HepG2 (cell line): ENCODE data around the gene EVI5. TPM values are rescaled to one million over a fixed set of nuclear protein-coding genes. Genes with fewer than 3 reads are reported as not detected.

Experiments
- DZIP1 ChIP-seq: sonication (generic); formaldehyde crosslinking; IDR thresholded peaks from 2 replicates; pipeline ENCODE4 v1.5.0; 2020; ENCODE audit warnings: mild to moderate bottlenecking, missing genetic modification reagents
- EED ChIP-seq: sonication (generic); formaldehyde crosslinking; IDR thresholded peaks from 2 replicates; pipeline ENCODE4 v1.5.0; 2020; ENCODE audit warnings: mild to moderate bottlenecking, missing genetic modification reagents
- FOXJ3 ChIP-seq: sonication (generic); formaldehyde crosslinking; IDR thresholded peaks from 2 replicates; pipeline ENCODE4 v1.4.0; 2020; ENCODE audit warnings: missing genetic modification reagents, mild to moderate bottlenecking, borderline replicate concordance
- FOXM1 ChIP-seq: sonication (generic); formaldehyde crosslinking; IDR thresholded peaks from 2 replicates; pipeline ENCODE4 v1.5.0; 2020; ENCODE audit warnings: missing genetic modification reagents
- JARID2 ChIP-seq: sonication (generic); formaldehyde crosslinking; IDR thresholded peaks from 2 replicates; pipeline ENCODE4 v1.8.1; 2023; ENCODE audit warnings: missing genetic modification reagents, inconsistent platforms; ENCODE audit not compliant: insufficient replicate concordance
- KDM4B ChIP-seq: sonication (generic); formaldehyde crosslinking; IDR thresholded peaks from 2 replicates; pipeline ENCODE4 v1.4.0; 2020; ENCODE audit warnings: missing genetic modification reagents
- KLF16 ChIP-seq, 2 experiments: sonication (generic) in 1 of 2; formaldehyde crosslinking in 1 of 2; IDR thresholded peaks; 2 replicates each; pipeline versions ENCODE4 v1.6.1 to v1.8.0; 2016 to 2023; ENCODE audit warnings: missing genetic modification reagents in 2 of 2, missing compliant biosample characterization in 1 of 2
- LBX2 ChIP-seq: sonication (generic); formaldehyde crosslinking; IDR thresholded peaks from 2 replicates; pipeline ENCODE4 v1.5.0; 2020; ENCODE audit warnings: missing genetic modification reagents, mild to moderate bottlenecking, borderline replicate concordance
- MIER3 ChIP-seq: IDR thresholded peaks from 2 replicates; pipeline ENCODE4 v1.6.1; 2016; ENCODE audit warnings: missing compliant biosample characterization, borderline replicate concordance
- MTERF4 ChIP-seq: sonication (generic); formaldehyde crosslinking; IDR thresholded peaks from 2 replicates; pipeline ENCODE4 v1.8.0; 2023; ENCODE audit warnings: mild to moderate bottlenecking, missing genetic modification reagents
- SATB2 ChIP-seq: sonication (generic); formaldehyde crosslinking; IDR thresholded peaks from 2 replicates; pipeline ENCODE4 v1.5.0; 2020; ENCODE audit warnings: missing genetic modification reagents
- SP1 ChIP-seq, 2 experiments: fragments of 450-650 bp in 1 of 2; sonication (generic) in 1 of 2; formaldehyde crosslinking in 1 of 2; IDR thresholded peaks; 2 replicates each; pipeline versions ENCODE4 v1.4.0 to v1.6.1; 2016 to 2020; ENCODE audit warnings: missing genetic modification reagents in 1 of 2
- STAT5B ChIP-seq: sonication (generic); formaldehyde crosslinking; IDR thresholded peaks from 2 replicates; pipeline ENCODE4 v1.4.0; 2020; ENCODE audit warnings: missing genetic modification reagents
- ZFY ChIP-seq: sonication (generic); formaldehyde crosslinking; IDR thresholded peaks from 2 replicates; pipeline ENCODE4 v1.4.0; 2020; ENCODE audit warnings: missing genetic modification reagents
- ZNF367 ChIP-seq: sonication (generic); formaldehyde crosslinking; IDR thresholded peaks from 2 replicates; pipeline ENCODE4 v1.4.0; 2020; ENCODE audit warnings: missing genetic modification reagents, borderline replicate concordance
- ZNF564 ChIP-seq: sonication (generic); formaldehyde crosslinking; IDR thresholded peaks from 2 replicates; pipeline ENCODE4 v1.8.1; 2023; ENCODE audit warnings: mild to moderate bottlenecking, missing genetic modification reagents
- ZNF574 ChIP-seq: sonication (generic); formaldehyde crosslinking; IDR thresholded peaks from 2 replicates; pipeline ENCODE4 v1.4.0; 2020; ENCODE audit warnings: missing genetic modification reagents
- ZNF577 ChIP-seq: sonication (generic); formaldehyde crosslinking; IDR thresholded peaks from 2 replicates; pipeline ENCODE4 v1.4.0; 2020; ENCODE audit warnings: mild to moderate bottlenecking, low read depth, missing genetic modification reagents, borderline replicate concordance
- polyA plus RNA-seq, 8 experiments: library from polyadenylated mRNA; depleted of rRNA in 3 of 8; stranded (reverse) in 7 of 8; unstranded in 1 of 8; fragments of >200 nt; fragmentation: Illumina TruSeq in 4 of 8; extraction: Trizol in 4 of 8; gene quantifications; 2 replicates each; pipeline versions ENCODE4 v1.2.1 to v1.2.3, GENCODE V29; 2011 to 2016; ENCODE audit warnings: low read depth in 4 of 8, missing spikeins in 1 of 8, mixed read lengths in 1 of 8; ENCODE audit not compliant: insufficient read depth in 1 of 8
- total RNA-seq, 5 experiments: library from RNA; depleted of rRNA; stranded (reverse); fragments of >200 nt; fragmentation: Illumina TruSeq; extraction: Trizol; gene quantifications; 2 replicates each; pipeline ENCODE4 v1.2.3, GENCODE V29; 2016; ENCODE audit warnings: low read depth in 1 of 5

The EVI5 gene
- total and polyA plus RNA-seq, 2 of the 13 experiments (the other 11 are each of a cell fraction or from before 2014, with no cell fraction given) = 4.0 to 12.6 TPM

- TF ChIP-seq ZNF564 (0 out of 2 replicates have a peak, but pooled peaks have one; percentile 62), FOXM1 (CRISPR knock-in tag) (no peak), MTERF4 (CRISPR knock-in tag) (no peak), ZFY (peak; percentile 62), KDM4B (CRISPR knock-in tag) (peak; percentile 32; the same call in 1 of the 2 replicates), LBX2 (no peak), EED (no peak), JARID2 (CRISPR knock-in tag) (no peak), ZNF577 (CRISPR knock-in tag) (no peak), SATB2 (CRISPR knock-in tag) (no peak), ZNF367 (peak; percentile 59; the same call in 1 of the 2 replicates), STAT5B (CRISPR knock-in tag) (no peak), MIER3 (CRISPR knock-in tag) (no peak), ZNF574 (CRISPR knock-in tag) (peak; percentile 74), DZIP1 (no peak), FOXJ3 (no peak), KLF16 (CRISPR knock-in tag; IDR thresholded peaks at IDR 0.05) (0 out of 4 replicates have a peak, but pooled peaks of 1 of the 2 experiments have one; percentile 34), SP1 (IDR thresholded peaks at IDR 0.05) (no peak), SP1 (CRISPR knock-in tag; IDR thresholded peaks at IDR 0.05) (peak; percentile 37; the same call in 1 of the 2 replicates)
These were observed 298.4 kb downstream of the EVI5 start, which contains the start of gene GFI1 (continued) for GRCh38 chr1:92486251-92487077.
